Mesodermal cell (in vitro differentiated cells): ENCODE results near the gene ITGBL1.

Experiments
- H3K27ac ChIP-seq: 2 replicates; pipeline ENCODE4 v1.7.0; 2013; ENCODE audit warnings: mild to moderate bottlenecking, low read depth, low read length, moderate library complexity; ENCODE audit not compliant: severe bottlenecking
- H3K36me3 ChIP-seq: 2 replicates; pipeline ENCODE4 v1.7.1; 2013; ENCODE audit warnings: mild to moderate bottlenecking, low read length, moderate library complexity; ENCODE audit not compliant: control insufficient read depth, insufficient read depth
- H3K4me1 ChIP-seq: one replicate; pipeline ENCODE4 v1.7.1; 2013; ENCODE audit warnings: mild to moderate bottlenecking, low read length; ENCODE audit not compliant: insufficient read depth, control insufficient read depth, poor library complexity, severe bottlenecking
- H3K4me3 ChIP-seq: 2 replicates; pipeline ENCODE4 v1.7.0; 2013; ENCODE audit warnings: low read length, control low read depth, mild to moderate bottlenecking; ENCODE audit not compliant: insufficient read depth, poor library complexity, severe bottlenecking; ENCODE audit errors: extremely low read depth
- H3K9me3 ChIP-seq: 2 replicates; pipeline ENCODE4 v1.7.1; 2013; ENCODE audit warnings: mild to moderate bottlenecking, low read length, moderate library complexity; ENCODE audit not compliant: control insufficient read depth
- WGBS, 2 experiments: methylation state at CpG; one replicate each; pipeline ENCODE4 v1.1.5; 2013; ENCODE audit warnings: missing lambda C conversion rate in 2 of 2; ENCODE audit not compliant: insufficient coverage in 2 of 2; 5-methylcytosine and 5-hydroxymethylcytosine counted together

ITGBL1 gene

GRCh38 chr13:101700598-101700997 lies 248.1 kb downstream of the ITGBL1 start:
- Histone ChIP-seq H3K4me3 (no peak overlapping the region), H3K27ac (no peak overlapping the region), H3K4me1 (no peaks in the 10 kb centered on the region), H3K36me3 (no peaks in the 10 kb centered on the region), H3K9me3 (no peaks in the 10 kb centered on the region)
- 88 to 89% methylated on average over 1 of the region's 3 CpGs for WGBS, 2 experiments

GRCh38 chr13:101703081-101703480 lies 250.6 kb downstream of the ITGBL1 start:
- Histone ChIP-seq H3K36me3 (no peaks in the 10 kb centered on the region), H3K27ac (no peak overlapping the region), H3K9me3 (no peaks in the 10 kb centered on the region), H3K4me1 (no peaks in the 10 kb centered on the region), H3K4me3 (no peak overlapping the region)
- WGBS, 2 experiments = 71 to 100% methylated on average over 1 of the region's 1 CpG

- WGBS, 2 experiments = 75 to 76% methylated on average over 2 to 3 of the region's 3 CpGs
- no peaks in the 10 kb centered on the region for H3K9me3 ChIP-seq
- no peak overlapping the region for H3K27ac ChIP-seq
- no peak overlapping the region for H3K4me3 ChIP-seq
- no peaks in the 10 kb centered on the region for H3K36me3 ChIP-seq
- H3K4me1 ChIP-seq = no peaks in the 10 kb centered on the region
These were observed 251.4 kb downstream of the ITGBL1 start for GRCh38 chr13:101703838-101704237.

GRCh38 chr13:101706651-101707050 lies 254.2 kb downstream of the ITGBL1 start:
- H3K4me3 ChIP-seq = no peak overlapping the region
- H3K9me3 ChIP-seq = no peaks in the 10 kb centered on the region
- 89 to 96% methylated on average over 4 to 6 of the region's 6 CpGs for WGBS, 2 experiments
- no peaks in the 10 kb centered on the region for H3K4me1 ChIP-seq
- no peaks in the 10 kb centered on the region for H3K36me3 ChIP-seq
- H3K27ac ChIP-seq = no peak overlapping the region

- WGBS, 2 experiments = no CpG with 5 or more reads among the region's 2 CpGs
- Histone ChIP-seq H3K9me3 (no peaks in the 10 kb centered on the region), H3K4me3 (no peak overlapping the region), H3K36me3 (no peaks in the 10 kb centered on the region), H3K27ac (no peak overlapping the region), H3K4me1 (no peaks in the 10 kb centered on the region)
These were observed 255.2 kb downstream of the ITGBL1 start for GRCh38 chr13:101707659-101708058.

GRCh38 chr13:101708115-101708514 lies 255.6 kb downstream of the ITGBL1 start:
- H3K9me3 ChIP-seq = no peaks in the 10 kb centered on the region
- H3K4me3 ChIP-seq = no peak overlapping the region
- no peaks in the 10 kb centered on the region for H3K36me3 ChIP-seq
- no CpG with 5 or more reads among the region's 1 CpG for WGBS, 2 experiments
- no peak overlapping the region for H3K27ac ChIP-seq
- no peaks in the 10 kb centered on the region for H3K4me1 ChIP-seq

- WGBS, 2 experiments = 94 to 100% methylated on average over 4 of the region's 6 CpGs
- Histone ChIP-seq H3K4me1 (no peaks in the 10 kb centered on the region), H3K36me3 (no peaks in the 10 kb centered on the region), H3K4me3 (no peak overlapping the region), H3K27ac (no peak overlapping the region), H3K9me3 (no peaks in the 10 kb centered on the region)
These were observed 257.5 kb downstream of the ITGBL1 start for GRCh38 chr13:101709952-101710351.

GRCh38 chr13:101711307-101712025 lies 259.0 kb downstream of the ITGBL1 start:
- H3K4me1 ChIP-seq = no peaks in the 10 kb centered on the region
- no peaks in the 10 kb centered on the region for H3K36me3 ChIP-seq
- WGBS, 2 experiments = no CpG with 5 or more reads among the region's 2 CpGs
- H3K9me3 ChIP-seq = no peaks in the 10 kb centered on the region
- no peak overlapping the region for H3K4me3 ChIP-seq
- H3K27ac ChIP-seq = no peak overlapping the region

GRCh38 chr13:101712026-101712348 lies 259.5 kb downstream of the ITGBL1 start:
- no peak overlapping the region for H3K4me3 ChIP-seq
- H3K27ac ChIP-seq = no peak overlapping the region
- H3K4me1 ChIP-seq = no peaks in the 10 kb centered on the region
- no peaks in the 10 kb centered on the region for H3K9me3 ChIP-seq
- no peaks in the 10 kb centered on the region for H3K36me3 ChIP-seq
- WGBS, 2 experiments = 100% methylated on average over 1 of the region's 2 CpGs

GRCh38 chr13:101714195-101714594 lies 261.7 kb downstream of the ITGBL1 start:
- H3K36me3 ChIP-seq = no peaks in the 10 kb centered on the region
- no peaks in the 10 kb centered on the region for H3K4me1 ChIP-seq
- H3K9me3 ChIP-seq = no peaks in the 10 kb centered on the region
- no peak overlapping the region for H3K4me3 ChIP-seq
- no peak overlapping the region for H3K27ac ChIP-seq
- 80 to 96% methylated on average over 1 to 3 of the region's 3 CpGs for WGBS, 2 experiments

- Histone ChIP-seq H3K4me3 (no peak overlapping the region), H3K27ac (no peak overlapping the region), H3K4me1 (no peaks in the 10 kb centered on the region), H3K36me3 (no peaks in the 10 kb centered on the region), H3K9me3 (no peaks in the 10 kb centered on the region)
- WGBS, 2 experiments = 100% methylated on average over 4 to 5 of the region's 10 CpGs
These were observed 264.9 kb downstream of the ITGBL1 start for GRCh38 chr13:101717353-101717752.
